HCT116 (cell line): ENCODE measurements around the gene ARHGAP45. TPM values are rescaled to one million over a fixed set of nuclear protein-coding genes. Genes with fewer than 3 reads are reported as not detected.

Experiments
- ATAC-seq: fragments of 200-7000 bp; cut with Tn5 transposase; 2 replicates; pipeline ENCODE4 v1.9.1; 2020; ENCODE audit warnings: mild to moderate bottlenecking, moderate library complexity
- BruUV-seq: library from RNA; stranded (reverse); fragments of 400-500 nt; replicated peaks from 2 replicates; lab custom pipeline; 2021; lab: Mats Ljungman, UMichigan
- CTCF ChIA-PET: fragments of 300-600 bp; sonication (Branson Sonifier 250); formaldehyde crosslinking; loops from one replicate; lab custom pipeline; 2021; ENCODE audit warnings: antibody characterized with exemption; lab: Charles Lee
- POLR2A ChIA-PET: fragments of 300-600, 350-600 bp; sonication (Branson Sonifier 250); formaldehyde crosslinking; loops from one replicate; lab custom pipeline; 2021; ENCODE audit warnings: antibody characterized with exemption; lab: Charles Lee
- RAD21 ChIA-PET, 2 experiments: fragments of 300-600 bp; sonication (Branson Sonifier 250); formaldehyde crosslinking; loops; one replicate each; lab custom pipeline; 2023; ENCODE audit warnings: low total read pairs in 2 of 2; ENCODE audit not compliant: uncharacterized antibody in 2 of 2, unreplicated experiment in 2 of 2, low non-redundant PET in 1 of 2; lab: Charles Lee
- DNase-seq: peaks from one replicate; pipeline ENCODE4 v3.0.0-alpha.2; 2010; ENCODE audit warnings: low read depth, low spot score
- H2AFZ ChIP-seq: fragments of 200-600 bp; shearing (Covaris generic), sonication (generic); 2 replicates; pipeline ENCODE4 v1.6.1; 2017; ENCODE audit warnings: low read depth, mixed run types, mixed read lengths, antibody characterized with exemption, low read length; ENCODE audit not compliant: poor library complexity, severe bottlenecking
- H3K27ac ChIP-seq: 2 replicates; pipeline ENCODE4 v1.5.1; 2012; ENCODE audit warnings: low read depth, low read length
- H3K27me3 ChIP-seq: fragments of 200-600 bp; sonication (generic); 2 replicates; pipeline ENCODE4 v1.6.1; 2016; ENCODE audit warnings: mixed run types, low read length, mixed read lengths; ENCODE audit not compliant: insufficient read depth
- H3K36me3 ChIP-seq, 2 experiments: fragments of 200-500 bp in 1 of 2; fragments of 200-600 bp in 1 of 2; sonication (Bioruptor generic) in 1 of 2; sonication (generic) in 1 of 2; 2 replicates each; pipeline versions ENCODE4 v1.5.1 to v1.6.1; 2014 to 2016; ENCODE audit warnings: low read length in 2 of 2, inconsistent platforms in 1 of 2, mixed read lengths in 1 of 2, mixed run types in 1 of 2; ENCODE audit not compliant: insufficient read depth in 2 of 2, control insufficient read depth in 1 of 2
- H3K4me1 ChIP-seq, 2 experiments: fragments of 200-600 bp in 1 of 2; sonication (generic) in 1 of 2; 2 replicates each; pipeline versions ENCODE4 v1.5.1 to v1.6.1; 2012 to 2017; ENCODE audit warnings: low read length in 2 of 2, inconsistent platforms in 1 of 2, mild to moderate bottlenecking in 1 of 2, mixed read lengths in 1 of 2, mixed run types in 1 of 2, moderate library complexity in 1 of 2; ENCODE audit not compliant: insufficient read depth in 2 of 2, control insufficient read depth in 1 of 2
- H3K4me2 ChIP-seq: fragments of 200-600 bp; sonication (generic); 2 replicates; pipeline ENCODE4 v1.6.1; 2017; ENCODE audit warnings: mixed run types, low read length, mixed read lengths
- H3K4me3 ChIP-seq, 2 experiments: fragments of 200-600 bp in 1 of 2; sonication (generic) in 1 of 2; replicated peaks in 1 of 2; 2 replicates each; pipeline ENCODE4 v1.5.1; 2011 to 2016; ENCODE audit warnings: low read length in 2 of 2, control low read depth in 1 of 2, low read depth in 1 of 2, mild to moderate bottlenecking in 1 of 2, mixed read lengths in 1 of 2, mixed run types in 1 of 2
- H3K79me2 ChIP-seq: fragments of 200-600 bp; sonication (generic); 2 replicates; pipeline ENCODE4 v1.6.1; 2017; ENCODE audit warnings: mild to moderate bottlenecking, mixed run types, low read length, moderate library complexity, mixed read lengths; ENCODE audit not compliant: insufficient read depth
- H3K9ac ChIP-seq: fragments of 200-600 bp; sonication (generic); 2 replicates; pipeline ENCODE4 v1.6.1; 2016; ENCODE audit warnings: low read length, mixed read lengths
- H3K9me2 ChIP-seq: fragments of 200-600 bp; sonication (generic), shearing (Covaris generic); 2 replicates; pipeline ENCODE4 v1.6.1; 2017; ENCODE audit warnings: mixed run types, mild to moderate bottlenecking, moderate library complexity; ENCODE audit not compliant: insufficient read depth
- H3K9me3 ChIP-seq, 2 experiments: fragments of 200-500 bp in 1 of 2; fragments of 200-600 bp in 1 of 2; sonication (Bioruptor generic) in 1 of 2; sonication (generic) in 1 of 2; 2 replicates each; pipeline ENCODE4 v1.6.1; 2014 to 2017; ENCODE audit warnings: low read length in 2 of 2, mixed read lengths in 2 of 2, inconsistent platforms in 1 of 2, low read depth in 1 of 2, mild to moderate bottlenecking in 1 of 2, mixed run types in 1 of 2, moderate library complexity in 1 of 2; ENCODE audit not compliant: control insufficient read depth in 1 of 2, insufficient read depth in 1 of 2
- H4K20me1 ChIP-seq: fragments of 200-600 bp; sonication (generic), shearing (Covaris generic); 2 replicates; pipeline ENCODE4 v1.6.1; 2017; ENCODE audit warnings: mixed run types, mild to moderate bottlenecking, moderate library complexity; ENCODE audit not compliant: insufficient read depth
- ATF3 ChIP-seq: IDR thresholded peaks from 2 replicates; pipeline ENCODE4 v1.6.1; 2012
- CTCF ChIP-seq, 3 experiments: fragments of 200-600 bp in 1 of 3; sonication (generic) in 1 of 3; IDR thresholded peaks in 2 of 3; conservative IDR thresholded peaks in 1 of 3; 2 replicates each; pipeline ENCODE4 v1.5.1; 2012 to 2017; ENCODE audit warnings: low read depth in 2 of 3, low read length in 2 of 3, antibody characterized with exemption in 1 of 3, borderline replicate concordance in 1 of 3, control low read depth in 1 of 3, mild to moderate bottlenecking in 1 of 3, mixed read lengths in 1 of 3, mixed run types in 1 of 3, moderate library complexity in 1 of 3; ENCODE audit not compliant: insufficient read depth in 1 of 3
- EGR1 ChIP-seq: IDR thresholded peaks from 2 replicates; pipeline ENCODE4 v1.6.1; 2012; ENCODE audit warnings: low read depth
- ELF1 ChIP-seq: IDR thresholded peaks from 2 replicates; pipeline ENCODE4 v1.6.1; 2012; ENCODE audit warnings: low read depth, borderline replicate concordance
- EZH2phosphoT487 ChIP-seq: fragments of 200-600 bp; IDR thresholded peaks from 2 replicates; pipeline ENCODE4 v1.6.1; 2018; ENCODE audit warnings: antibody characterized with exemption, borderline replicate concordance
- FOSL1 ChIP-seq: IDR thresholded peaks from 2 replicates; pipeline ENCODE4 v1.6.1; 2012; ENCODE audit warnings: low read depth
- JUND ChIP-seq: IDR thresholded peaks from 2 replicates; pipeline ENCODE4 v1.6.1; 2012
- MAX ChIP-seq: IDR thresholded peaks from 2 replicates; pipeline ENCODE4 v1.6.1; 2012
- RAD21 ChIP-seq: IDR thresholded peaks from 2 replicates; pipeline ENCODE4 v1.6.1; 2012; ENCODE audit warnings: low read depth, mild to moderate bottlenecking
- SRF ChIP-seq: IDR thresholded peaks from 2 replicates; pipeline ENCODE4 v1.6.1; 2012; ENCODE audit warnings: low read depth
- TCF7L2 ChIP-seq: IDR thresholded peaks from 2 replicates; pipeline ENCODE4 v1.7.0; 2011; ENCODE audit warnings: borderline replicate concordance, inconsistent platforms; ENCODE audit not compliant: insufficient read depth, insufficient read length; ENCODE audit errors: extremely low read depth
- YY1 ChIP-seq: IDR thresholded peaks from 2 replicates; pipeline ENCODE4 v1.6.1; 2011; ENCODE audit warnings: low read length, low read depth, moderate library complexity, mild to moderate bottlenecking; ENCODE audit not compliant: insufficient replicate concordance; ENCODE audit errors: extremely low read depth
- intact Hi-C: fragments of 100-400 bp; cut with micrococcal nuclease; formaldehyde crosslinking; loops from 2 replicates; pipeline ENCODE4 v1.10.0; 2022
- total RNA-seq: library from RNA; stranded (reverse); gene quantifications from one replicate; pipeline ENCODE4 v1.2.1, GENCODE V29; 2021; ENCODE audit not compliant: unreplicated experiment
- TF ChIP-seq, protein P1 (sequence below): IDR thresholded peaks from 2 replicates; pipeline ENCODE4 v1.6.1; 2011; ENCODE audit warnings: mild to moderate bottlenecking, low read length, moderate library complexity; ENCODE audit not compliant: insufficient replicate concordance; ENCODE audit errors: extremely low read depth

Gene ARHGAP45
- total RNA-seq, 1 experiment from 2014 or later = 30.4 TPM

- TF ChIP-seq TCF7L2 (no peak), YY1 (no peak)
- TF ChIP-seq, protein P1, sequence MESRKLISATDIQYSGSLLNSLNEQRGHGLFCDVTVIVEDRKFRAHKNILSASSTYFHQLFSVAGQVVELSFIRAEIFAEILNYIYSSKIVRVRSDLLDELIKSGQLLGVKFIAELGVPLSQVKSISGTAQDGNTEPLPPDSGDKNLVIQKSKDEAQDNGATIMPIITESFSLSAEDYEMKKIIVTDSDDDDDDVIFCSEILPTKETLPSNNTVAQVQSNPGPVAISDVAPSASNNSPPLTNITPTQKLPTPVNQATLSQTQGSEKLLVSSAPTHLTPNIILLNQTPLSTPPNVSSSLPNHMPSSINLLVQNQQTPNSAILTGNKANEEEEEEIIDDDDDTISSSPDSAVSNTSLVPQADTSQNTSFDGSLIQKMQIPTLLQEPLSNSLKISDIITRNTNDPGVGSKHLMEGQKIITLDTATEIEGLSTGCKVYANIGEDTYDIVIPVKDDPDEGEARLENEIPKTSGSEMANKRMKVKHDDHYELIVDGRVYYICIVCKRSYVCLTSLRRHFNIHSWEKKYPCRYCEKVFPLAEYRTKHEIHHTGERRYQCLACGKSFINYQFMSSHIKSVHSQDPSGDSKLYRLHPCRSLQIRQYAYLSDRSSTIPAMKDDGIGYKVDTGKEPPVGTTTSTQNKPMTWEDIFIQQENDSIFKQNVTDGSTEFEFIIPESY = no peak
Observed at GRCh38 chr19:1093811-1094553, 27.0 kb downstream of the ARHGAP45 start (continued).

DNA sequence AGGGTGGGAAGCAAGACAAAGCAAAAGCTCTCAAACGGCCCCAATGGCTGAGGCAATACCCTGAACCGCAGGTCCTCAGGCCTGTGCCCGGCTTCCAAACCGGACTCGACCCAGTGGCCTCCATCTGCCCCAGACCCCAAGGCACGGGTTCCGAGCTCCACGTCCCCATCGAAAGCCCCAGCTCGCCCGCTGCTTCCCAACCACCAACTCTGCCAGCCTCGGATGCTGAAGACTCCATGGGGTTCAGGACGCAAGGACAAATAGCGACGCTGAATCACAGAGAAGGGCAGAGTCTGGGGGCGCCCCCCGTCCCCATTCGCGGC, 27.6 kb downstream of the ARHGAP45 start:
- Histone ChIP-seq H3K36me3 (peaks cover 17 to 30% of the 10 kb centered on the region in 2 experiments; a peak in 3 of 4 replicates), H3K4me2 (peak overlapping the region; percentile 96), H4K20me1 (no peaks in the 10 kb centered on the region; the same call in 1 of the 2 replicates), H3K27me3 (no peaks in the 10 kb centered on the region), H3K79me2 (peaks cover 47% of the 10 kb centered on the region), H3K4me3 (peak overlapping the region; percentile 84 to 98), H3K4me1 (peaks cover 12 to 36% of the 10 kb centered on the region in 2 experiments), H2AFZ (no peak overlapping the region), H3K9ac (peak overlapping the region; percentile 94), H3K27ac (peak overlapping the region; percentile 68), H3K9me2 (no peaks in the 10 kb centered on the region), H3K9me3 (no peaks in the 10 kb centered on the region; a peak in 1 of 4 replicates)
- no TSS peak for BruUV-seq
- ATAC-seq (no peak; the same call in none of the 2 replicates), DNase-seq (no peak)
- TF ChIP-seq FOSL1 (no peak), ATF3 (no peak), MAX (no peak), SRF (no peak), ELF1 (no peak), TCF7L2 (no peak), RAD21 (no peak), CTCF (IDR thresholded peaks at IDR 0.05 in 2 of 3, conservative IDR thresholded peaks at IDR 0.05 in 1 of 3; ENCODE audit: borderline replicate concordance in 1 of 3, insufficient read depth in 1 of 3, low read depth in 2 of 3, low read length in 2 of 3) (no peak), JUND (no peak), EZH2phosphoT487 (no peak), EGR1 (no peak)
- TF ChIP-seq, protein P1 = no peak
- CTCF ChIA-PET = no interaction called here
- intact Hi-C loops = no loop called here
- POLR2A ChIA-PET = interaction anchor here (1.7 kb wide), 1 partner anchor 30 kb away, joined by 4 read pairs; no protein-coding TSS in a partner anchor
- RAD21 ChIA-PET = interaction anchor here in 1 of 2 experiments (0.6 kb wide), 1 partner anchor 11 kb away, joined by 6 read pairs; no protein-coding TSS in a partner anchor
